GM12878 (cell line): ENCODE results near the gene TNFAIP8L1. TPM values are rescaled to one million over a fixed set of nuclear protein-coding genes. Genes with fewer than 3 reads are reported as not detected.
A peak's percentile ranks its signal among the peaks of the same experiment; 100 is the strongest.

Experiments
- ATAC-seq: fragments of 200-7000 bp; cut with Tn5 transposase; 3 replicates; pipeline ENCODE4 v1.9.1; 2020; ENCODE audit warnings: mild to moderate bottlenecking, moderate library complexity
- BruUV-seq: library from RNA; stranded (reverse); fragments of 400-500 nt; replicated peaks from 2 replicates; lab custom pipeline; 2021; lab: Mats Ljungman, UMichigan
- CTCF ChIA-PET: fragments of 300-600 bp; sonication (Branson Sonifier 250); formaldehyde crosslinking; extraction: SDS; loops from one replicate; lab custom pipeline; 2021; ENCODE audit warnings: inconsistent platforms; lab: Yijun Ruan, JAX
- POLR2A ChIA-PET: fragments of 350-600 bp; formaldehyde crosslinking; extraction: SDS; loops from one replicate; lab custom pipeline; 2021; ENCODE audit warnings: inconsistent platforms; lab: Charles Lee
- RAD21 ChIA-PET: fragments of 300-600 bp; sonication (Branson Sonifier 250); formaldehyde crosslinking; loops from one replicate; lab custom pipeline; 2023; ENCODE audit warnings: antibody characterized with exemption; ENCODE audit not compliant: unreplicated experiment; lab: Charles Lee
- SMC1A ChIA-PET: fragments of 300-600 bp; sonication (Branson Sonifier 250); formaldehyde crosslinking; loops from one replicate; lab custom pipeline; 2023; ENCODE audit not compliant: unreplicated experiment, uncharacterized antibody; lab: Charles Lee
- DNase-seq: peaks from one replicate; pipeline ENCODE4 v3.0.0-alpha.2; 2011; ENCODE audit warnings: low read depth, low spot score
- FAIRE-seq: peaks from 3 replicates; lab custom pipeline; 2011; peaks lifted over from hg19 to GRCh38; lab: Jason Lieb, UNC
- H2AFZ ChIP-seq: 2 replicates; pipeline ENCODE4 v1.6.0; 2011; ENCODE audit warnings: low read depth, low read length, control low read depth; ENCODE audit not compliant: control insufficient read depth
- H3K27ac ChIP-seq: 2 replicates; pipeline ENCODE4 v1.5.1; 2011; ENCODE audit warnings: control low read depth; ENCODE audit not compliant: control insufficient read depth, insufficient read depth
- H3K27me3 ChIP-seq, 2 experiments: replicated peaks in 1 of 2; 2 replicates each; pipeline versions ENCODE4 v1.6.0 to v1.6.1; 2011; ENCODE audit warnings: low read length in 1 of 2; ENCODE audit not compliant: control insufficient read depth in 2 of 2, insufficient read depth in 2 of 2
- H3K36me3 ChIP-seq, 2 experiments: 2 replicates each; pipeline ENCODE4 v1.5.1; 2011; ENCODE audit warnings: low read length in 1 of 2; ENCODE audit not compliant: control insufficient read depth in 2 of 2, insufficient read depth in 2 of 2
- H3K4me1 ChIP-seq: 2 replicates; pipeline ENCODE4 v1.6.1; 2011; ENCODE audit warnings: mild to moderate bottlenecking, low read length, moderate library complexity, mixed read lengths; ENCODE audit not compliant: control insufficient read depth, insufficient read depth
- H3K4me2 ChIP-seq: 2 replicates; pipeline ENCODE4 v1.6.0; 2011; ENCODE audit warnings: control low read depth; ENCODE audit not compliant: control insufficient read depth, insufficient read depth
- H3K4me3 ChIP-seq: fragments of 200-600 bp; sonication (generic); 2 replicates; pipeline ENCODE4 v1.5.1; 2016
- H3K79me2 ChIP-seq: 2 replicates; pipeline ENCODE4 v1.6.0; 2011; ENCODE audit warnings: low read length; ENCODE audit not compliant: control insufficient read depth, insufficient read depth
- H3K9ac ChIP-seq: 2 replicates; pipeline ENCODE4 v1.8.0; 2011; ENCODE audit warnings: low read length, control low read depth, mixed read lengths; ENCODE audit not compliant: control insufficient read depth, insufficient read depth
- H3K9me3 ChIP-seq: replicated peaks from 3 replicates; pipeline ENCODE4 v1.5.1; 2011; ENCODE audit warnings: mild to moderate bottlenecking, low read length; ENCODE audit not compliant: control insufficient read depth, insufficient read depth
- H4K20me1 ChIP-seq: 2 replicates; pipeline ENCODE4 v1.6.0; 2011; ENCODE audit not compliant: control insufficient read depth, insufficient read depth
- CBX3 ChIP-seq: fragments of 200-600 bp; sonication (generic); IDR thresholded peaks from 2 replicates; pipeline ENCODE4 v1.6.1; 2016; ENCODE audit warnings: low read depth, borderline replicate concordance
- CHD4 ChIP-seq: fragments of 200-600 bp; sonication (generic); IDR thresholded peaks from 2 replicates; pipeline ENCODE4 v1.6.1; 2016; ENCODE audit warnings: mild to moderate bottlenecking
- MEF2B ChIP-seq: fragments of 450-650 bp; IDR thresholded peaks from 2 replicates; pipeline ENCODE4 v1.6.1; 2018; ENCODE audit warnings: mild to moderate bottlenecking, moderate library complexity; ENCODE audit not compliant: partially characterized antibody, poor library complexity, severe bottlenecking
- NFXL1 ChIP-seq: fragments of 450-650 bp; IDR thresholded peaks from 2 replicates; pipeline ENCODE4 v1.6.1; 2017; ENCODE audit warnings: antibody characterized with exemption, mild to moderate bottlenecking, borderline replicate concordance
- POLR2A ChIP-seq: IDR thresholded peaks from 2 replicates; pipeline ENCODE4 v1.6.1; 2011; ENCODE audit warnings: low read depth, mild to moderate bottlenecking, low read length
- WGBS: methylation state at CpG from one replicate; pipeline ENCODE4 v1.1.6; 2016; ENCODE audit warnings: low lambda C conversion rate; ENCODE audit not compliant: insufficient replicate concordance, insufficient coverage; ENCODE audit errors: missing lambda C conversion rate; 5-methylcytosine and 5-hydroxymethylcytosine counted together
- in situ Hi-C: fragments of 300-500 bp; cut with MboI; formaldehyde crosslinking; loops from 9 replicates; pipeline ENCODE4 v1.14.3; 2018; ENCODE audit warnings: mixed read lengths
- intact Hi-C: fragments of 100-400 bp; cut with micrococcal nuclease; formaldehyde crosslinking; loops from one replicate; pipeline ENCODE4 v1.14.2; 2022; ENCODE audit not compliant: unreplicated experiment
- polyA plus RNA-seq, 11 experiments: library from polyadenylated mRNA; depleted of rRNA in 4 of 11; unstranded in 6 of 11; stranded (reverse) in 5 of 11; fragments of >200 nt; fragmentation: Nextera tagmentation in 4 of 11; fragmentation: Illumina TruSeq in 1 of 11; extraction: Ambion mirVana in 4 of 11; extraction: Trizol in 1 of 11; gene quantifications; 1 replicate in 1 of 11; 2 replicates in 10 of 11; pipeline versions ENCODE4 v1.2.1 to v1.2.3, GENCODE V29; 2011 to 2016; ENCODE audit warnings: inconsistent platforms in 2 of 11, missing spikeins in 2 of 11, low read depth in 1 of 11
- total RNA-seq, 4 experiments: library from RNA; depleted of rRNA in 3 of 4; stranded (reverse); fragments of >200 nt in 3 of 4; fragmentation: Illumina TruSeq in 1 of 4; extraction: Trizol in 1 of 4; gene quantifications; 2 replicates each; pipeline versions ENCODE4 v1.2.1 to v1.2.3, GENCODE V29; 2013 to 2021
- TF ChIP-seq, protein P1 (sequence below): IDR thresholded peaks from 2 replicates; pipeline ENCODE4 v1.6.1; 2012; ENCODE audit warnings: low read depth, low read length, improper control_type of control experiment
- TF ChIP-seq, protein P2 (sequence below): IDR thresholded peaks from 2 replicates; pipeline ENCODE4 v1.6.1; 2012; ENCODE audit warnings: low read depth, low read length, improper control_type of control experiment
- TF ChIP-seq, protein P3 (sequence below): fragments of 450-650 bp; IDR thresholded peaks from 2 replicates; pipeline ENCODE4 v1.6.1; 2017; ENCODE audit warnings: mild to moderate bottlenecking, moderate library complexity

TNFAIP8L1 gene
- total and polyA plus RNA-seq, 10 of the 15 experiments (the other 5 are each of a cell fraction or from before 2014, with no cell fraction given): 0.93 to 12.7 (median 8.6) TPM

DNA sequence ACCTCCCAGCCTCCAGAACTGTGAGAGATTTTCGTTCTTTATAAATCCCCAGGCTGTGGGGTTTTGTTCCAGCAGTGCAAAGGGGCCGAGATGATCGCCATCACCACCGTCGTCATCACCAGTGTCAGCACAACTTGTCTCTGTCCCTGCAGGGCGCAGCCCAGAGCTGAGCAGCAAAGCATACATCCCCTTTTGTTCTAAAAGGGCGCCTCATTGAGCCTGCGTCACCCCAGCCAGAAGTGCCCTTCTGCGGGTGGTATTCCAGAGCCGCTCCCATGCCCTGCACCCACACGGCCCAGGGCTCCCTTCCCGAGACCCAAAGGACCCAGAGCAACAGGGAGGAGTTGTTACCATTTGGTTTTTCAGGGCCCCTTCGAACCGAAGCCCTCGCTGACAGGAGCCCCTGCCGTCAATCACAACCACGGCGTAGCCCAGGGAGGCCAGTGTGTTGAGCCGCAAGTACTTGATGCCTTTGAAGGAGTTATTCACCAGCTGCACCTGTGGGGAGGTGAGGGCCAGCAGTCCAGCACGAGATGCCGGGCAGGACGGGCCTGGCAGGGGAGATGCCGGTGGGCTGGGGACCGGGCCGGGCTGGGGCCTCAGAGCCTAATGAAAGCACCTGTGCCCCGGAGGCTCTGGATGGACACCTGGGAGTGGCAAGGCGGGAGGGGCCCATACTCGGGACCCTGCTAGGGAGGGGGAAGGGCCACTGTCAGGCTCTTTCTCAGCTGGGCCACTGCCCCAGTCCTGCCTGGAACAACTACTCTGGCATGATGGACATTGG lies 45.2 kb downstream of the TNFAIP8L1 start:
- BruUV-seq: no TSS peak
- TF ChIP-seq CBX3: no peak
- TF ChIP-seq, protein P1, sequence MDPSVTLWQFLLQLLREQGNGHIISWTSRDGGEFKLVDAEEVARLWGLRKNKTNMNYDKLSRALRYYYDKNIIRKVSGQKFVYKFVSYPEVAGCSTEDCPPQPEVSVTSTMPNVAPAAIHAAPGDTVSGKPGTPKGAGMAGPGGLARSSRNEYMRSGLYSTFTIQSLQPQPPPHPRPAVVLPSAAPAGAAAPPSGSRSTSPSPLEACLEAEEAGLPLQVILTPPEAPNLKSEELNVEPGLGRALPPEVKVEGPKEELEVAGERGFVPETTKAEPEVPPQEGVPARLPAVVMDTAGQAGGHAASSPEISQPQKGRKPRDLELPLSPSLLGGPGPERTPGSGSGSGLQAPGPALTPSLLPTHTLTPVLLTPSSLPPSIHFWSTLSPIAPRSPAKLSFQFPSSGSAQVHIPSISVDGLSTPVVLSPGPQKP: no peak
- no peak for TF ChIP-seq MEF2B
- TF ChIP-seq POLR2A: peak; percentile 10; the same call in 1 of the 2 replicates
- Histone ChIP-seq H3K9ac (no peak overlapping the region), H4K20me1 (no peaks in the 10 kb centered on the region), H3K4me2 (no peak overlapping the region), H3K4me3 (no peak overlapping the region), H3K36me3 (peaks cover 6 to 15% of the 10 kb centered on the region in 2 experiments; a peak in 3 of 4 replicates), H3K9me3 (no peaks in the 10 kb centered on the region), H2AFZ (no peak overlapping the region), H3K79me2 (no peaks in the 10 kb centered on the region), H3K27me3 (no peaks in the 10 kb centered on the region), H3K27ac (no peak overlapping the region), H3K4me1 (no peaks in the 10 kb centered on the region)
- ATAC-seq (no peak), FAIRE-seq (no peak), DNase-seq (no peak)
- WGBS: 94% methylated on average over 28 of the region's 28 CpGs
- ChIA-PET CTCF (no interaction called here), POLR2A (no interaction called here), SMC1A (no interaction called here), RAD21 (no interaction called here)
- intact Hi-C loops: no loop called here
- in situ Hi-C loops: no loop called here

DNA sequence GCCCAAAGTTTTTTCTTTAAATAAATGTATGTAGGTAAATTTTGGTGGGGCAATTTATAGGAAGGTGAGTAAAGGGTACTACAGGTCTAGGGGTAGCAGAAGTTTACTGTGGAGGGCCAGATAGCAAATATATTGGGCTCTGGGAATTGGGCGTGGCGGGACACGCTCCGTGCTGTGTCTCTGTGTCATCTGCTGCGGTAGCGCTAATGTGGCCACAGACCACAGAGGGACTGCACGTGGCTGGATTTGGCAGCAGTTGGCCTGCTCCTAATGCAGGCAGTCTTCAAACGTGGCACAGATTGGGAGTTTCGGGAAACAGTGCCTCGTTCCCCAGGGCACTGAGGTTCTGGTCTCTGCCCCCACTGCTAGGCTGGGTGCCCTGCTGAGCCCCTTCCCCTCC lies 47.4 kb downstream of the TNFAIP8L1 start:
- H3K4me2 ChIP-seq: no peak overlapping the region
- SMC1A ChIA-PET: no interaction called here
- POLR2A ChIA-PET: no interaction called here
- H3K27me3 ChIP-seq: no peaks in the 10 kb centered on the region
- H3K9me3 ChIP-seq: no peaks in the 10 kb centered on the region
- TSS peak; percentile 25 for BruUV-seq
- TF ChIP-seq, protein P2, sequence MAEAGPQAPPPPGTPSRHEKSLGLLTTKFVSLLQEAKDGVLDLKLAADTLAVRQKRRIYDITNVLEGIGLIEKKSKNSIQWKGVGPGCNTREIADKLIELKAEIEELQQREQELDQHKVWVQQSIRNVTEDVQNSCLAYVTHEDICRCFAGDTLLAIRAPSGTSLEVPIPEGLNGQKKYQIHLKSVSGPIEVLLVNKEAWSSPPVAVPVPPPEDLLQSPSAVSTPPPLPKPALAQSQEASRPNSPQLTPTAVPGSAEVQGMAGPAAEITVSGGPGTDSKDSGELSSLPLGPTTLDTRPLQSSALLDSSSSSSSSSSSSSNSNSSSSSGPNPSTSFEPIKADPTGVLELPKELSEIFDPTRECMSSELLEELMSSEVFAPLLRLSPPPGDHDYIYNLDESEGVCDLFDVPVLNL: no peak
- TF ChIP-seq, protein P3, sequence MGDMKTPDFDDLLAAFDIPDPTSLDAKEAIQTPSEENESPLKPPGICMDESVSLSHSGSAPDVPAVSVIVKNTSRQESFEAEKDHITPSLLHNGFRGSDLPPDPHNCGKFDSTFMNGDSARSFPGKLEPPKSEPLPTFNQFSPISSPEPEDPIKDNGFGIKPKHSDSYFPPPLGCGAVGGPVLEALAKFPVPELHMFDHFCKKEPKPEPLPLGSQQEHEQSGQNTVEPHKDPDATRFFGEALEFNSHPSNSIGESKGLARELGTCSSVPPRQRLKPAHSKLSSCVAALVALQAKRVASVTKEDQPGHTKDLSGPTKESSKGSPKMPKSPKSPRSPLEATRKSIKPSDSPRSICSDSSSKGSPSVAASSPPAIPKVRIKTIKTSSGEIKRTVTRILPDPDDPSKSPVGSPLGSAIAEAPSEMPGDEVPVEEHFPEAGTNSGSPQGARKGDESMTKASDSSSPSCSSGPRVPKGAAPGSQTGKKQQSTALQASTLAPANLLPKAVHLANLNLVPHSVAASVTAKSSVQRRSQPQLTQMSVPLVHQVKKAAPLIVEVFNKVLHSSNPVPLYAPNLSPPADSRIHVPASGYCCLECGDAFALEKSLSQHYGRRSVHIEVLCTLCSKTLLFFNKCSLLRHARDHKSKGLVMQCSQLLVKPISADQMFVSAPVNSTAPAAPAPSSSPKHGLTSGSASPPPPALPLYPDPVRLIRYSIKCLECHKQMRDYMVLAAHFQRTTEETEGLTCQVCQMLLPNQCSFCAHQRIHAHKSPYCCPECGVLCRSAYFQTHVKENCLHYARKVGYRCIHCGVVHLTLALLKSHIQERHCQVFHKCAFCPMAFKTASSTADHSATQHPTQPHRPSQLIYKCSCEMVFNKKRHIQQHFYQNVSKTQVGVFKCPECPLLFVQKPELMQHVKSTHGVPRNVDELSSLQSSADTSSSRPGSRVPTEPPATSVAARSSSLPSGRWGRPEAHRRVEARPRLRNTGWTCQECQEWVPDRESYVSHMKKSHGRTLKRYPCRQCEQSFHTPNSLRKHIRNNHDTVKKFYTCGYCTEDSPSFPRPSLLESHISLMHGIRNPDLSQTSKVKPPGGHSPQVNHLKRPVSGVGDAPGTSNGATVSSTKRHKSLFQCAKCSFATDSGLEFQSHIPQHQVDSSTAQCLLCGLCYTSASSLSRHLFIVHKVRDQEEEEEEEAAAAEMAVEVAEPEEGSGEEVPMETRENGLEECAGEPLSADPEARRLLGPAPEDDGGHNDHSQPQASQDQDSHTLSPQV: no peak
- TF ChIP-seq CHD4 (no peak), NFXL1 (no peak), POLR2A (peak; percentile 39; the same call in 1 of the 2 replicates)
- H3K27ac ChIP-seq: no peak overlapping the region
- no peaks in the 10 kb centered on the region for H4K20me1 ChIP-seq
- no peak for FAIRE-seq
- ATAC-seq: no peak
- no peak for DNase-seq
- H3K36me3 ChIP-seq: peaks cover 13 to 24% of the 10 kb centered on the region in 2 experiments; a peak in 3 of 4 replicates
- WGBS: 96% methylated on average over 10 of the region's 10 CpGs
- no peak overlapping the region for H2AFZ ChIP-seq
- RAD21 ChIA-PET: no interaction called here
- H3K4me1 ChIP-seq: no peaks in the 10 kb centered on the region
- intact Hi-C loops: no loop called here
- H3K79me2 ChIP-seq: no peaks in the 10 kb centered on the region
- no peak overlapping the region for H3K9ac ChIP-seq
- H3K4me3 ChIP-seq: no peak overlapping the region
- CTCF ChIA-PET: no interaction called here
- in situ Hi-C loops: no loop called here
